ENCODE measurements around the gene ZNF598.
"Not testable (repeated sequence)": the region's sequence is repeated elsewhere in the genome, so short reads cannot be mapped to it uniquely, and the experiment has no call there.

ZNF598 gene

DNA sequence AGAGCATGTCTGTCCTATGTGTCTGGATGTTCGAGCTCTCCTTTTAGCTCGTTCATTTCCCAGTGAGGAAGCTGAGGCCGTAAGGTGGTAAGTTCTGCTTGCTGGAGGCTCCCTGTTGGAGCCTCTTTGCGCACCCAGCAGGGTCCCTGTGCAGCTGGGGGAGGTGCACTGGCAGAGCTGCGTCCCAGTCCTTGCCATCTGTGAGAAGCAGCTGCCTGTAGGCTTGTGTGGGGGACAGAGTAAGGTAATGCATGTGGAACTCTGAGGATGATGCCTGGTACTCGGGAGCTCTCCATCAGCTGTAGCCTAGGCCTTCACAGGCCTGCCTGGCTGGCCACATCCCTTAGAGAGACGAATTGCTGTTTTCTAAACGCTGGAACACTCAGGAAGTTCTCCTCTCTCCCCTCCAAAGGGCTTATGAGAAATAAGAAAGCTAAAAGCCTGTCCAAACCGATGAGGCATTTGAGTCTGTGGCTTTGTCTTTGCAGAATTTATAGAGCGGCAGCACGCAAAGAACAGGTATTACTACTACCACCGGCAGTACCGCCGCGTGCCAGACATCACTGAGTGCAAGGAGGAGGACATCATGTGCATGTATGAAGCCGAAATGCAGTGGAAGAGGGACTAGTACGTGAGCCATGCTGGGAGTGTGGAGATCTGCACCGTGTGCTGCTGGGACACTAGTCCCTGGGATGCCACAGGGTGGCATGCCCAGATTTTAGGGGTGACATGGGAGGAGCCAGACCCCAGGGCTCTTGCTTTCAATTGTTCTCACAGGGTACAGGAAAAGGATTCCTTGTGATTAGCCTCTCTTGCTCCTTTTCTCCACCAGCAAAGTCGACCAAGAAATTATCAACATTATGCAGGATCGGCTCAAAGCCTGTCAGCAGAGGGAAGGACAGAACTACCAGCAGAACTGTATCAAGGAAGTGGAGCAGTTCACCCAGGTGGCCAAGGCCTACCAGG, 48.7 kb downstream of the ZNF598 start:
- no peak for DNase-seq (ENCODE audit: low read depth, low spot score)

DNA sequence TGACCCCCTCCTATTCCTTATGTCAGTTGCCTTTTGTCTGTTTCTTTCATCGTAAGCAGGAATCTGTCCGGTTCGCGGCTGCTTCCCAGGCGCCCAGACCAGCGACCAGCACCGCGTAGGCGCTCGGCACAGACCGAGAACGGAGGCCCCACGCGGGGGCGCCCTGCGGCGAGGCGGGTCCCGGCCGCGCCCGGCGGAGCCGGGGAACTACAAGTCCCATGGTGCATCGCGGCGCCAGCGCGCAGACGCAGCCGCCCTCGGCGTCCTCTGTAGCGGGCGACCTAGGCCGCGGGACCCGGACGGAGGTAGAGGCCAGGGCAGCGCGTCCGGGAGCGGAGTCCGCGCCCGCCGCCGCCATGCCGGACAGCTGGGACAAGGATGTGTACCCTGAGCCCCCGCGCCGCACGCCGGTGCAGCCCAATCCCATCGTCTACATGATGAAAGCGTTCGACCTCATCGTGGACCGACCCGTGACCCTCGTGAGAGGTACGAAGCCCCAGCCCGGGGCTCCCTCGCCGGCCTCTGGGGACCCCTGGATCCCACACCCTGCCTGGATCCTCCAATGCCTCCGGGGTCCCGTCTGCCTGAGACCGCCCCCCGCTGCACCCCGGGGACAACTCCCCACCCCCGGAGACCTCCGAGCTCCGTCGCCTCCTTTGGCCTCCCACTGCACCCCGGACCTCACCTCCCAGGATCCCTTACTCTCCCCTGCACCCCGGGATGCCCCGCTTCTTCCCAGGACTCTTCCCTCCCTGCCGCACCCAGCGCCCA, 50.2 kb downstream of the ZNF598 start, which contains the start of gene NDUFB10:
Gene NDUFB10, plus strand, starts transcription at position 270 of the 771 bp plus-strand sequence. Its CDS starts 87 bp downstream, at position 357.
- no peak for DNase-seq (ENCODE audit: low read depth, low spot score)

DNA sequence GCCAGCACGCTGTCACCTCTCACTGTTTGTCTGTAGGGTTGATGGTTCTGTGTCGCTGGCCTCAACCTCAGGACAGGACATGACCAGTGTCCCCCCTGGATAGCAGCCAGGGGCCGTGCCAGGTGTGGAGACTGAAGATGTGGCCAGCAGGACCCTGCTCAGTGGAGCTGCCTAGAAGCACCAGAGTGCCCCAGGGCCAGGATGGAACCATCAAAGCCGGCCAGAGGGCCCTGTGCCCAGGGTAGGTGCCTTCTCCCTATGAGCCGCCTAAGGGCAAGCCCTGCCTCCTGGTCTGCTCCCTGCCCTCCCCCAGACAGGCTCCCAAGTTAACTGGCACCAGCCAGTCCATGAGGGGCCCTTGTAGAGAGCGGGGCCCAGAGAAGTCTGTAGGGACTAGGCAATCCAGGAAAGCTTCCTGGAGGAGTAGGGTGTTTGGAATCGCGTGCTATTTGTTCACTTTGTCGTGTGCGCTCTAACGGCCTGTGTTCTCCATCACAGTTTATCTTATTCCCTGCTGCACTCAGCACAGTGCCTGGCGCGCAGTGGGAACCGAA, 50.8 kb downstream of the ZNF598 start:
- DNase-seq (ENCODE audit: low read depth, low spot score) = no peak

DNA sequence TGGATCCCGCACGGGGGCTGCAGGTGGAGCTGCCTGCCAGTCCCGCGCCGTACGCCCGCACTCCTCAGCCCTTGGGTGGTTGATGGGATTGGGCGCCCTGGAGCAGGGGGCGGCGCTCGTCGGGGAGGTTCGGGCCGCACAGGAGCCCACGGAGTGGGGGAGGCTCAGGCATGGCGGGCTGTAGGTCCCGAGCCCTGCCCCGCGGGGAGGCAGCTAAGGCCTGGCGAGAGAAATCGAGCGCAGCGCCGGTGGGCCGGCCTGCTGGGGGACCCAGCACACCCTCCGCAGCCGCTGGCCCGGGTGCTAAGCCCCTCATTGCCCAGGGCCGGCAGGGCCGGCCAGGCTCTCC, 51.5 kb downstream of the ZNF598 start:
- DNase-seq (ENCODE audit: low read depth, low spot score) = not testable (repeated sequence)

DNA sequence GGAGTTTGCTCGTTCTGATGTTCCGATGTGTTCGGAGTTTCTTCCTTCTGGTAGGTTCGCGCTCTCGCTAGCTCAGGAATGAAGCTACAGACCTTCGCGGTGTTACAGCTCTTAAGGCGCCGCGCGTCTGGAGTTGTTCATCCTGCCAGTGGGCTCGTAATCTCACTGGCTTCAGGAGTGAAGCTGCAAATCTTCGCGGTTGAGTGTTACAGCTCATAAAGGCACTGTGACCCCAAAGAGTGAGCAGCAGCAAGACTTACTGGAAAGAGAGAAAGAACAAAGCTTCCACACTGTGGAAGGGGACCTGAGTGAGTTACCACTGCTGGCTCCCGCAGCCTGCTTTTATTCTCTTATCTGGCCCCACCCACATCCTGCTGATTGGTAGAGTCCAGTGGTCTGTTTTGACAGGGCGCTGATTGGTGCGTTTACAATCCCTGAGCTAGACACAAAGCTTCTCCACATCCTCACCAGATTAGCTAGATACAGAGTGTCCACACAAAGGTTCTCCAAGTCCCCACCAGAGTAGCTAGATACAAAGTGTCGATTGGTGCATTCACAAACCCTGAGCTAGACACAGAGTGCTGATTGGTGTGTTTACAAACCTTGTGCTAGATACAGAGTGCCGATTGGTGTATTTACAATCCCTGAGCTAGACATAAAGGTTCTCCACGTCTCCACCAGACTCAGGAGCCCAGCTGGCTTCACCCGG, 52.0 kb downstream of the ZNF598 start:
- not testable (repeated sequence) for DNase-seq (ENCODE audit: low read depth, low spot score)

DNA sequence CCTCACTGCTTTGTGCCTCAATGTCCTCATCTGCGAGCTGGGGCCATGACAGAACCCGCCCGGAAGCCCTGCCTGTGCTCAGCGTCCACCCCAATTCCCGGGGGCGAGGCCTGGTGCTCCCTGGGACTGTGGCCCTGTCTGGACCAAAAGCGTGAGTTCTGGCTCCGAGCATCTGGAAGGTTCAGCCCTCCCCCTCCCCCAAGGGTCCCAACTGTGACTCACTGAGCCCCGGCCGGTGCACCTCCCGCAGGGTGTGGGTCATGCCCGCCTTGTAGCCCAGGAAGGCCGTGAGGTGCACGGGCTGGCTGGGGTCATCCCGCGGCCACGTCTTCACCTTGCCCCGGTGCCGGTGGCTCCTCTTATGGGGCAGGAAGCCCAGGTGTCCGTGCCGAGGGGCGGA, 55.9 kb downstream of the ZNF598 start:
- no peak for DNase-seq (ENCODE audit: low read depth, low spot score)

DNA sequence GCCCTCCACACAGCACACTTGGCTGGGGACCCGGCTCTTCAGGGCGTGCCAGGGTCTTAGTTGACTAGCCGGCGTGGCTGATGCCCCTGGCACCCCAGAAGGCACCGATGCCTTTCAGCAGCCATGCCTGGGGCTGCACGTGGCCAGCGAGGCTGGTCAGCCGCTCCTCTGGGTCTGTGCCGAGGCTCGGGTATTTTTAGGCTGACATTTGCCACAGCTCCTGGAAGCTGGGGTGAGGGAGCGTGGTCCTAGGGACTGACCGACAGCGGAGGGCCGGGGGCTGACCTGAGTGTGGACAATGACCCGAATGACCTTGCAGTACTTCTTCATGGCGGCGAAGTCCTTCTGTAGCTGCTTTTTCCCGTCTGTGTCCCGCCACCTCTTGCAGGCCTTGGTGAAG, 59.1 kb downstream of the ZNF598 start:
- DNase-seq (ENCODE audit: low read depth, low spot score) = no peak

DNA sequence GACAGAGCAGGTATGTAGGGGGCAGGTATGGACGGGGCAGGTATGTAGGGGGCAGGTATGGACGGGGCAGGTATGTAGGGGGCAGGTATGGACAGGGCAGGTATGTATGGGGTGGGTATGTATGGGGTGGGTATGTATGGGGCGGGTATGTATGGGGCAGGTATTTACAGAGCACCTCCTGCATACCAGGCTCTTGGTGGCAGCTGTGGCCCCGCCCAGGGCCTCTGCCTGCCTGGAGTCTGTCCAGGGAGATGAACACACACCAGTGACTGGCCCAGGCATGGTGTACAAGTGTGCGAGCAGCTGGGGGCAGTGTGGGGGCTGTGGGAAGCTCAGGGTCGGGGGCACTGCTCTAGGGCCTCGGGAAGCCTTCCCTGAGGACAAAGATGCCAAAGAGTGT, 59.6 kb downstream of the ZNF598 start:
- no peak for DNase-seq (ENCODE audit: low read depth, low spot score)

DNA sequence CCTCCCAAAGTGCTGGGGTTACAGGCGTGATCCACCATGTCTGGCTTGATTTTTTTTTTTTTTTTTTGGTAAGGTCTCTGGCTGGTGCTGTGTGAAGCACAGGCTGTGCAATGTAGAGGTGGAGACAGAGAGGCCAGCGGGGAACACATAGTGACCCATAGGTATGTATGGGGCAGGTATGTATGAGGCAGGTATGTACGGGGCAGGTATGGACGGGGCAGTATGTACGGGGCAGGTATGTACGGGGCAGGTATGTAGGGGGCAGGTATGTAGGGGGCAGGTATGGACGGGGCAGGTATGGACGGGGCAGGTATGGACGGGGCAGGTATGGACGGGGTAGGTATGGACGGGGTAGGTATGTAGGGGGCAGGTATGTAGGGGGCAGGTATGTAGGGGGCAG, 60.1 kb downstream of the ZNF598 start:
- DNase-seq (ENCODE audit: low read depth, low spot score) = no peak
